Measurements from ENCODE around the gene ZNF516. TPM values are rescaled to one million over a fixed set of nuclear protein-coding genes. Genes with fewer than 3 reads are reported as not detected.

The ZNF516 gene
- total and polyA plus RNA-seq, 10 of the 15 experiments (the other 5 are each of a cell fraction or from before 2014, with no cell fraction given), result 2.0 to 32.0 (median 8.3) TPM

DNA sequence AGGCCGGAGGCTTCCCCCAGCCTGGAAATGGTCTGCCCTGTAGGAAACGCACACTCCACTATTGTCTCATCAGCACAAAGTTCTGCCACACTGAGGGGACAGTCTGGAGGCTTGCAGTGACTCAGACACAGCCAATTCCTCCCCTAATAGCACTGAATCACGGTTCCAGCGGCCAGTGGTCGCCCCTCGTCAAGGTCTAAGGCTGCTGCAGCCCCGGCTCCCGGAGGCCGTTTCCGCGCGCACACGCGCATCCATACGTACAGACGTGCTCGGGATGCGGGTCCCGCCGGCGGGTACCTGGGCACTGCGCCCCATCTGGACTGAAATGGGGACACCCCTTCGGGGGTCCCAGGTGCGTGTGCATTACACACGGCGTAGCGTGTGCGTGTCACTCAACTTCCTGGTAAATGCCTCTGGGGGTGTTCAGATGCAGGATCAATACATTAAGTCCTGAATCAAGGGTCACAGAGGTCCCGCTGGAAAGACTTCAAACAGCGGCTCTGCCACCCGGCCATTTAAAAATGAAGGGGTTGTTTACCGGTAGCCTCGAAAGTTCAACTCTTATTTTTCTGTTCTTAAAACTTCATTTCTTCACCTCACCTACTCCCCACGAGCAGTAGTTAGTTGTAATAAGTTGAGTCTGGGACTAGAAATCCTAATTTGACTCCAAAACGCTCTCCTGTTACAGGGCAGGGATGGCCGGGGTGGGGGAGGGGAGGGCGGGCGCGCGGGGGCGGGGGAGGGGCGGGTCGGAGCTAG, 572 bp upstream of the ZNF516 start (continued):
- TF ChIP-seq, protein P1, sequence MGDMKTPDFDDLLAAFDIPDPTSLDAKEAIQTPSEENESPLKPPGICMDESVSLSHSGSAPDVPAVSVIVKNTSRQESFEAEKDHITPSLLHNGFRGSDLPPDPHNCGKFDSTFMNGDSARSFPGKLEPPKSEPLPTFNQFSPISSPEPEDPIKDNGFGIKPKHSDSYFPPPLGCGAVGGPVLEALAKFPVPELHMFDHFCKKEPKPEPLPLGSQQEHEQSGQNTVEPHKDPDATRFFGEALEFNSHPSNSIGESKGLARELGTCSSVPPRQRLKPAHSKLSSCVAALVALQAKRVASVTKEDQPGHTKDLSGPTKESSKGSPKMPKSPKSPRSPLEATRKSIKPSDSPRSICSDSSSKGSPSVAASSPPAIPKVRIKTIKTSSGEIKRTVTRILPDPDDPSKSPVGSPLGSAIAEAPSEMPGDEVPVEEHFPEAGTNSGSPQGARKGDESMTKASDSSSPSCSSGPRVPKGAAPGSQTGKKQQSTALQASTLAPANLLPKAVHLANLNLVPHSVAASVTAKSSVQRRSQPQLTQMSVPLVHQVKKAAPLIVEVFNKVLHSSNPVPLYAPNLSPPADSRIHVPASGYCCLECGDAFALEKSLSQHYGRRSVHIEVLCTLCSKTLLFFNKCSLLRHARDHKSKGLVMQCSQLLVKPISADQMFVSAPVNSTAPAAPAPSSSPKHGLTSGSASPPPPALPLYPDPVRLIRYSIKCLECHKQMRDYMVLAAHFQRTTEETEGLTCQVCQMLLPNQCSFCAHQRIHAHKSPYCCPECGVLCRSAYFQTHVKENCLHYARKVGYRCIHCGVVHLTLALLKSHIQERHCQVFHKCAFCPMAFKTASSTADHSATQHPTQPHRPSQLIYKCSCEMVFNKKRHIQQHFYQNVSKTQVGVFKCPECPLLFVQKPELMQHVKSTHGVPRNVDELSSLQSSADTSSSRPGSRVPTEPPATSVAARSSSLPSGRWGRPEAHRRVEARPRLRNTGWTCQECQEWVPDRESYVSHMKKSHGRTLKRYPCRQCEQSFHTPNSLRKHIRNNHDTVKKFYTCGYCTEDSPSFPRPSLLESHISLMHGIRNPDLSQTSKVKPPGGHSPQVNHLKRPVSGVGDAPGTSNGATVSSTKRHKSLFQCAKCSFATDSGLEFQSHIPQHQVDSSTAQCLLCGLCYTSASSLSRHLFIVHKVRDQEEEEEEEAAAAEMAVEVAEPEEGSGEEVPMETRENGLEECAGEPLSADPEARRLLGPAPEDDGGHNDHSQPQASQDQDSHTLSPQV (IDR thresholded peaks at IDR 0.05), result no peak
- TF ChIP-seq MEF2B (IDR thresholded peaks at IDR 0.05; ENCODE audit: partially characterized antibody, poor library complexity, severe bottlenecking), result no peak
- TF ChIP-seq SREBF2 (IDR thresholded peaks at IDR 0.05; ENCODE audit: low read length), result no peak
- TF ChIP-seq BACH1 (IDR thresholded peaks at IDR 0.05; ENCODE audit: borderline replicate concordance), result 0 out of 2 replicates have a peak, but pooled peaks have one; percentile 14
- TF ChIP-seq MYB (IDR thresholded peaks at IDR 0.05; ENCODE audit: borderline replicate concordance, low read depth, low read length), result no peak
- peak in 1 of 2 experiments; percentile 19; a peak in 2 of 4 replicates for TF ChIP-seq BHLHE40 (IDR thresholded peaks at IDR 0.05; ENCODE audit: borderline replicate concordance in 1 of 2, low read depth in 2 of 2, low read length in 1 of 2)
- TF ChIP-seq EP300 (IDR thresholded peaks at IDR 0.05; ENCODE audit: borderline replicate concordance in 1 of 2, control insufficient read depth in 1 of 2, low read depth in 2 of 2, low read length in 2 of 2), result no peak
- TF ChIP-seq TCF7 (IDR thresholded peaks at IDR 0.05; ENCODE audit: borderline replicate concordance), result no peak
- TF ChIP-seq, protein P2, sequence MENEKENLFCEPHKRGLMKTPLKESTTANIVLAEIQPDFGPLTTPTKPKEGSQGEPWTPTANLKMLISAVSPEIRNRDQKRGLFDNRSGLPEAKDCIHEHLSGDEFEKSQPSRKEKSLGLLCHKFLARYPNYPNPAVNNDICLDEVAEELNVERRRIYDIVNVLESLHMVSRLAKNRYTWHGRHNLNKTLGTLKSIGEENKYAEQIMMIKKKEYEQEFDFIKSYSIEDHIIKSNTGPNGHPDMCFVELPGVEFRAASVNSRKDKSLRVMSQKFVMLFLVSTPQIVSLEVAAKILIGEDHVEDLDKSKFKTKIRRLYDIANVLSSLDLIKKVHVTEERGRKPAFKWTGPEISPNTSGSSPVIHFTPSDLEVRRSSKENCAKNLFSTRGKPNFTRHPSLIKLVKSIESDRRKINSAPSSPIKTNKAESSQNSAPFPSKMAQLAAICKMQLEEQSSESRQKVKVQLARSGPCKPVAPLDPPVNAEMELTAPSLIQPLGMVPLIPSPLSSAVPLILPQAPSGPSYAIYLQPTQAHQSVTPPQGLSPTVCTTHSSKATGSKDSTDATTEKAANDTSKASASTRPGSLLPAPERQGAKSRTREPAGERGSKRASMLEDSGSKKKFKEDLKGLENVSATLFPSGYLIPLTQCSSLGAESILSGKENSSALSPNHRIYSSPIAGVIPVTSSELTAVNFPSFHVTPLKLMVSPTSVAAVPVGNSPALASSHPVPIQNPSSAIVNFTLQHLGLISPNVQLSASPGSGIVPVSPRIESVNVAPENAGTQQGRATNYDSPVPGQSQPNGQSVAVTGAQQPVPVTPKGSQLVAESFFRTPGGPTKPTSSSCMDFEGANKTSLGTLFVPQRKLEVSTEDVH (IDR thresholded peaks at IDR 0.05; ENCODE audit: low read depth, partially characterized antibody), result no peak
- no peak for TF ChIP-seq TBL1XR1 (IDR thresholded peaks at IDR 0.05; ENCODE audit: low read depth, low read length)
- TF ChIP-seq SMAD5 (IDR thresholded peaks at IDR 0.05; ENCODE audit: low read depth), result no peak
- no peak for TF ChIP-seq IKZF2 (IDR thresholded peaks at IDR 0.05)
- no peak for TF ChIP-seq EZH2 (IDR thresholded peaks at IDR 0.05; ENCODE audit: borderline replicate concordance, control insufficient read depth, low read depth, low read length)
- TF ChIP-seq, protein P3, sequence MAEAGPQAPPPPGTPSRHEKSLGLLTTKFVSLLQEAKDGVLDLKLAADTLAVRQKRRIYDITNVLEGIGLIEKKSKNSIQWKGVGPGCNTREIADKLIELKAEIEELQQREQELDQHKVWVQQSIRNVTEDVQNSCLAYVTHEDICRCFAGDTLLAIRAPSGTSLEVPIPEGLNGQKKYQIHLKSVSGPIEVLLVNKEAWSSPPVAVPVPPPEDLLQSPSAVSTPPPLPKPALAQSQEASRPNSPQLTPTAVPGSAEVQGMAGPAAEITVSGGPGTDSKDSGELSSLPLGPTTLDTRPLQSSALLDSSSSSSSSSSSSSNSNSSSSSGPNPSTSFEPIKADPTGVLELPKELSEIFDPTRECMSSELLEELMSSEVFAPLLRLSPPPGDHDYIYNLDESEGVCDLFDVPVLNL (IDR thresholded peaks at IDR 0.05; ENCODE audit: low read depth, low read length), result no peak
- 0 out of 2 replicates have a peak, but pooled peaks have one; percentile 30 for TF ChIP-seq SMARCA5 (IDR thresholded peaks at IDR 0.05)
- TF ChIP-seq RFX5 (IDR thresholded peaks at IDR 0.05; ENCODE audit: low read depth, low read length), result no peak
- TF ChIP-seq, protein P4, sequence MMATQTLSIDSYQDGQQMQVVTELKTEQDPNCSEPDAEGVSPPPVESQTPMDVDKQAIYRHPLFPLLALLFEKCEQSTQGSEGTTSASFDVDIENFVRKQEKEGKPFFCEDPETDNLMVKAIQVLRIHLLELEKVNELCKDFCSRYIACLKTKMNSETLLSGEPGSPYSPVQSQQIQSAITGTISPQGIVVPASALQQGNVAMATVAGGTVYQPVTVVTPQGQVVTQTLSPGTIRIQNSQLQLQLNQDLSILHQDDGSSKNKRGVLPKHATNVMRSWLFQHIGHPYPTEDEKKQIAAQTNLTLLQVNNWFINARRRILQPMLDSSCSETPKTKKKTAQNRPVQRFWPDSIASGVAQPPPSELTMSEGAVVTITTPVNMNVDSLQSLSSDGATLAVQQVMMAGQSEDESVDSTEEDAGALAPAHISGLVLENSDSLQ (IDR thresholded peaks at IDR 0.05), result peak; percentile 58; the same call in 1 of the 2 replicates
- TF ChIP-seq TCF12 (IDR thresholded peaks at IDR 0.05; ENCODE audit: low read depth, low read length), result no peak
- TF ChIP-seq SIN3A (IDR thresholded peaks at IDR 0.05; ENCODE audit: low read depth, low read length), result no peak
- no peak for TF ChIP-seq ETV6 (conservative IDR thresholded peaks at IDR 0.05 in 1 of 2, IDR thresholded peaks at IDR 0.05 in 1 of 2; ENCODE audit: borderline replicate concordance in 1 of 2, low read depth in 1 of 2)

Data from GM12878 (cell line).